DMS53 treated with DMSO at 0.1 percent for 48 hours (cell line): ENCODE measurements around the gene RIPOR1.
"Not testable (repeated sequence)": the region's sequence is repeated elsewhere in the genome, so short reads cannot be mapped to it uniquely, and the experiment has no call there.

ENCODE experiments used
- DNase-seq: peaks from one replicate; lab custom pipeline; 2025; ENCODE audit not compliant: unreplicated experiment; lab: John Stamatoyannopoulos, UW

Gene RIPOR1

DNA sequence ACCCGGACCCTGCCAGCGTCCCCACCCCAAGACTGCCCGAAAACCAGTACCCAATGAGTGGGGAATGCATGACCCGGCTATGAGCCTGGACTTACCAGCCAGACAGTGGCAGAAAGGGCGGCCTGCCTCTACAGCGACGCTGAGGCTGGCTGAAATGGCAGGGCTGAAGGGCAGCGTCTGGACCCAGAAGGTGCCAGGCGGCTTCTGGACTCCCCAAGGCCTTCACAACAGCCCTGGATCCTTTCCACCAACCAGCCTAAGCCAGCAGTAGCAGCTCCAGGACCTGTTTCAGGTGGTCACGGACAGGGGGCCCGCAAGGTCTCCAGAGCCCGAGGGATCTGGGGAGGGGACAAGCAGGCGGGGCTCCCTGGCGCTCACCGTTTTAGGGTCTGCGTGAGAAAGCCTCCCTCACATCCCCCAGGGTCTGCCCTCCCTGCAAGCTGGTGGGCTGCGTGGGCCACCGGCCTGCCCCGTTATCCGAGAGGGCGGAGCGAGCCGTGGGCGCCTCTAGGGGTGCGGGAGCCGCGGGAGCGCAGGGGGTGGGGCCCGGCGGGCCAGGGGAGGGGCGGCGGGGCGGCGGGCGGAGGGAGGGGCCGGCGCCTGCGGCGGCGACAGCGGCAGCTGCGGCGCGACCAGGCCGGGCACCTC, at the start of gene RIPOR1:
RIPOR1 (plus strand) TSS at position 608 of the 648 bp plus-strand sequence. CDS start 9,618 bp downstream, outside the sequence.
- DNase-seq, result peak; percentile 21

DNA sequence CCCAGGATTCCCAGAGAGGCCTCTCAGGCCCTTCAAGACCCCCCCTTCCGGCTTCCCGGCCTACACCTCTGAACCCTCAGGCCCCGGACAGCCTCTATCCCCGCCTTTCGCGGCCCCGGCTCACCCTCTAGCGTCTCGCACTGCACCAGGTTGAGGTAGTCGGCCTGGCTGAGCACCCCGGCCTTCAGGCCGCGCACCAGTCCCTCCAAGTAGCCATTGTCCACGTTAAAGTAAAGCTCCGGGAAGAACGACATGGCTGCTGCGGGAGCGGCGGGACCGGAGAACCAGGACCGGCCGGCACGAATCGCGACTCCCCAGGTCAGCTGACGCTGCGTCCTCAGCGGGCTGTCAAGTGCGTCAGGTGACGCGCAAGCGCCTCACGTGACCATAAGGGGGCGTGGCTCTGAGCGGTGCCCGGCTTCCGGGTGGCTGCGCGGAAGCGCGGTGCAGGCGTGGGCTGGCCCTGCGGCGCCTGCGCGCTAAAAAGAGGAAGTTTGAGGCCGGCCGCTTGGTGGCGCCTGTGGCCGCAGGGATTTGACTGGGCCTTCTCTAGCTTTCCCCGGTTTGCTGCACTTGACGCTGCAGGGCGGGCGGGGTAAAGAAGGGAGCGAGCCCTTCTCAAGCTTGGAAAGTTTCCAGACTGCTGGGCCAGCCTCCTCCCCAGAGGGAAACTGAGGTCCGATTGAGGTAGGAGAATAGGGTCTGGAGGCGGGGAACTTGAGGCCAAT, 47.6 kb upstream of the RIPOR1 start, which contains the start of gene ATP6V0D1:
ATP6V0D1 (minus strand) TSS at position 325 of the 728 bp plus-strand sequence; CDS start at position 254, 71 bp downstream.
- peak; percentile 87 for DNase-seq

GRCh38 chr16:67481561-67482232, 46.9 kb upstream of the RIPOR1 start:
- no peak for DNase-seq

DNA sequence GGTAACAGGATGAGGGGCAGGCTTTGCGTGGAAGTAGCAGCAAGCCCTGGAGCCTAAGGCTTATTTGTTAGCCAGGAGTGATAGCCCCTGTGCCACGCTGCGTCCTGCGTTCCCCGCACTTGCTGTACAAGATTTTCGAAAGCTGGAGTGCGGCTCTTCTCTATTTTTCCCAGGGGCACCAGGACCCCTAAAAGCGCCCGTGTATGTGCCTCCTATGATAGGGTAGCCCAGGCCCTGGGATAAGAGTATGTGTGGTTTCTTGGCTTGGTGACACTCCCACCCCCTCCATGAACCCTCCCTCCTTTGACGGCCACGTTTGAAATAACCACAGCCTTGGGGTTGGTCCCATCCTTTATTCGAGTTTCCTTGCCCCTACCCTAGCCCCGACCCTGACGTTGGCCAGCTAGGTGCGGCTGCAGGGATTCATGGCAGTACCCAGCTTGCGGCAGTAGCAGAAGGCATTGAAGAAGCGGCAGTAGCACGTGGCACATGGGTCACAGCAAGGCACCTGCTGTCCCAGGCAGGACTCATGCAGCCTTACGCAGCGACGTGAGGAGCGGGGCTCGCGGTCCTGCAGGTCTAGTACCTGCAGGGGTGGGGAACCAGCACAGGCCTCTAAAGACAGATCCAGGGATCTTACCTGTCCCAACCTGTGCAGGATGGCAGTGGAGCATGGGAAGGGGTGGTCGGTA, 46.2 kb upstream of the RIPOR1 start:
- no peak for DNase-seq

DNA sequence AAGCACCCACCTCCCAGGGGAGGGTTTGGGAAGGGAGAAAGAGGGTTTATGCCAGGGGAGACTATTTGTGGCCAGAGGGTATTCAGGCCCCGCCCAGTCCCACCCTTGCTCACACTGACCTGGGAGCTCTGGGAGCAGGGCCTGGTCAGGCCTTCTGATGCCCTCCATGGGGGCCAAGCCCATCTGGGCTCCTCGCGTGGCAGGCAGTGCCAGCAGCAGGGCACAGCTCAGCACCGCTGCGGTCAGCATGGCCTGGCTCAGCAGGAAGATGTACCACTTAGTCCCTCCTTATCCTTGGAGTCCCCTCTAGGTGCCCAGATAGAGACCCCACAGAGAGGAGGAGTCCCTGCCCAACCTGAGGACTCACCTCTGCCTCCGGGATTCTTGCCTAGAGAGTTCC, 45.5 kb upstream of the RIPOR1 start, which contains the start of gene AGRP:
AGRP (minus strand) TSS at position 398 of the 400 bp plus-strand sequence; CDS start at position 249, 149 bp downstream.
- DNase-seq, result no peak

GRCh38 chr16:67483731-67484525, 44.7 kb upstream of the RIPOR1 start:
- no peak for DNase-seq

- no peak for DNase-seq
Measured at GRCh38 chr16:67486805-67487204, 41.8 kb upstream of the RIPOR1 start.

DNA sequence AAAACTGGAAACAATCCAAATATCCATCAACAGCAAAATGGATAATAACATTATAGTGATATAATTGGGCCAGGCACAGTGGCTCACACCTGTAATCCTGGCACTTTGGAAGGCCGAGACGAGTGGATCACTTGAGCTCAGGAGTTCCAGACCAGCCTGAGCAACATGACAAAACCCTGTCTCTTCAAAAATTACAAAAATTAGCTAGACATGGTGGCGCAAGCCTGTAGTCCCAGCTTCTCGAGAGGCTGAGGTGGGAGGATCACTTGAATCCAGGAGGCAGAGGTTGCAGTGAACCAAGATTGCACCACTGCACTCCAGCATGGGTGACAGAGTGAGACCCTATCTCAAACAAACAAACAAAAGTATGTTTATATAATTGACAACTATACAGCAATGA, 41.1 kb upstream of the RIPOR1 start:
- not testable (repeated sequence) for DNase-seq

- no peak for DNase-seq
Measured at GRCh38 chr16:67489401-67490083, 39.1 kb upstream of the RIPOR1 start.

- no peak for DNase-seq
Measured at GRCh38 chr16:67490335-67491096, 38.1 kb upstream of the RIPOR1 start.

DNA sequence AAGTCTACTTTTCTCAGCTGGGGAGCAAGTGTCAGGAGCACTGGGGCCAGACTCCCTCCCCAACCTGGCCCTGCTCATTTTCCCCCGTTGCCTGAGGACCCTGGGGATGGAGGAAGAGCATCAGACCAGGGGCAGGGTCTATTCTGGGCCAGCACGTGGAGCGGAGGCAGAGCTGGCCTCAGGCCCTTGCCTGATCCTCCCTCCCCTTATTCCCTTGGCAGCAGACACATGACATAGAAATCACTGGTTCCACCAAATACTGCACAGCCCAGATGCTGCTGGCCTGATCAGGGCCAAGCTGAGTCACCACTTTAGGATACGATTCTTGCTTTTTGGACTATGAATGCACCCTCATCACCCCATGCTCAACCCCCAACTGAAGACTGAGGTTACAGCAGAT, 29.5 kb upstream of the RIPOR1 start:
- DNase-seq, result no peak

- DNase-seq, result no peak
Measured at GRCh38 chr16:67504031-67505021, 24.3 kb upstream of the RIPOR1 start.

DNA sequence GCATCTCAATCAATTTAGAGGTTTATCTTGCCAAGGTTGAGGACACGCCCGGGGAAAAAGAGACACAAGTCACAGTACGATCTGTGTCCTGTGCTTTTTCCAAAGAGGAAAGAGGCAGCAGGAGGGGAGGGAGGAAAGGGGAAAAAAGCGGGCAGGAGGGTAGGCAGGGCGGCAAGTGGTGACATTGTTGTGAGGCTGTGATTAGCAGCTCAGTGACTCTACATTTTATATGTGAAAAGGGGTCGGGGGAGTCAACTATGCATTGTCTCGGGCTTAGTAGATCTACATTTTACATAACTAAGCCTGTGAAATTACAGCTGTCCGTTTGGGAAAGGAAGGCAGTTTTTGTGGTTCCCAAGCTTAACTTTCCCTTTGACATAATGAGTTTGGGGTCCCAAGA, 22.2 kb upstream of the RIPOR1 start:
- no peak for DNase-seq

GRCh38 chr16:67509016-67509415, 19.6 kb upstream of the RIPOR1 start:
- DNase-seq, result no peak

GRCh38 chr16:67513892-67514291, 14.7 kb upstream of the RIPOR1 start:
- DNase-seq, result not testable (repeated sequence)

GRCh38 chr16:67514382-67514828, 14.2 kb upstream of the RIPOR1 start:
- DNase-seq, result peak; percentile 51

DNA sequence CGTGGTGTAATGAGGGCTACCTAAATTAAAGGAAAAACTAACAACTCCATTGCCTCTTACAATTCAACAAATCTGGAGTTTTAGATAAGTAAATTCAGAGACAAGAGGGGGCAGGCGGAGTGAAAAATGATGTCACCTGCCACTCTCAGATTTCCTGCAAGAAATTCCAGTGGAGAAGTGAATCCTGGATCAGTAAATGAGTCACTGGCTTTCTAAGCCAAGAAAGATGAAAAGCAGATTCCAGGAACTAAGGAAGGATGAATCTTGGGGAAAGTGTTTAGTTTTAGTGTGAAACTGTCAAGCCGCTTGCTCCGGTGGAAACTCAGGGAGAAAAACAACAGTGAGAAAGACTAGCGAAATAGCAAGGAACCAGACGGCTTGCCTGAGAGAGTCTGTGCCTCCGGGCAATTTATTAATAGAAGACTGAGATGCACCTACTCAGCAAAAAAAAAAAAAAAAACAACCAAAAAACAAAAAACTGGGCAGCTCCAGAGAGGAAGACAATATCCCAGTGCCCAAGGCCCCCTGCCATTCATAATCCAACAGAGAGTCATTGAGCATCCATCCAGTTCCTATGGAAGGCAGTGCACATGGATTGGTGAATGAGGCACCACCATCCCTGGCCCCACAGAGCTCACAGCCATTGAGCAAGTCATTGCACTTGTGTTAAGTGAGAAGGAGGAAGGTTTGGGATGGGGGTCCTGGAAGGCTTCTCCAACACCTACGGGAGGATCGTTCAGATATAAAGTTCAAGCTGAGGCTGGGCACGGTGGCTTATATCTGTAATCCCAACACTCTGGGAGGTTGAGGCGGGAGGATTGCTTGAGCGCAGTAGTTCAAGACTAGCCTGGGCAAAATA, 12.1 kb upstream of the RIPOR1 start:
- DNase-seq, result no peak
